ENCODE measurements around the gene TMEM11.

Gene TMEM11

GRCh38 chr17:21186399-21187187 lies 27.4 kb downstream of the TMEM11 start:
- H3K27ac ChIP-seq (replicated peaks), result peak overlapping the region; percentile 46
- H3K4me3 ChIP-seq (replicated peaks; ENCODE audit: insufficient read depth, low read length), result no peak overlapping the region
- peak in 1 of 2 experiments; percentile 62 for DNase-seq (ENCODE audit: low read depth in 1 of 2, low spot score in 1 of 2)
- H3K27me3 ChIP-seq (ENCODE audit: insufficient read depth, poor library complexity, severe bottlenecking), result no peaks in the 10 kb centered on the region
- TF ChIP-seq SPI1 (IDR thresholded peaks at IDR 0.05; ENCODE audit: borderline replicate concordance, low read depth) (peak; percentile 87), REST (IDR thresholded peaks at IDR 0.05; ENCODE audit: insufficient replicate concordance, low read depth) (peak; percentile 52), POLR2AphosphoS5 (IDR thresholded peaks at IDR 0.05; ENCODE audit: low read depth) (peak; percentile 47; the same call in 1 of the 2 replicates), CTCF (IDR thresholded peaks at IDR 0.05; ENCODE audit: insufficient read depth, low read length) (no peak), GABPA (IDR thresholded peaks at IDR 0.05; ENCODE audit: low read depth) (0 out of 2 replicates have a peak, but pooled peaks have one; percentile 26)

- DNase-seq (ENCODE audit: low read depth in 1 of 2, low spot score in 1 of 2), result no peak
- Histone ChIP-seq H3K27ac (replicated peaks) (no peak overlapping the region), H3K27me3 (ENCODE audit: insufficient read depth, poor library complexity, severe bottlenecking) (no peaks in the 10 kb centered on the region), H3K4me3 (replicated peaks; ENCODE audit: insufficient read depth, low read length) (no peak overlapping the region)
- TF ChIP-seq CTCF (IDR thresholded peaks at IDR 0.05; ENCODE audit: insufficient read depth, low read length), result no peak
- TF ChIP-seq GABPA (IDR thresholded peaks at IDR 0.05; ENCODE audit: low read depth), result no peak
- no peak for TF ChIP-seq POLR2AphosphoS5 (IDR thresholded peaks at IDR 0.05; ENCODE audit: low read depth)
- TF ChIP-seq REST (IDR thresholded peaks at IDR 0.05; ENCODE audit: insufficient replicate concordance, low read depth), result no peak
- no peak for TF ChIP-seq SPI1 (IDR thresholded peaks at IDR 0.05; ENCODE audit: borderline replicate concordance, low read depth)
Measured at GRCh38 chr17:21185061-21185460, 28.9 kb downstream of the TMEM11 start.

GRCh38 chr17:21184570-21184969 lies 29.4 kb downstream of the TMEM11 start:
- TF ChIP-seq SPI1 (IDR thresholded peaks at IDR 0.05; ENCODE audit: borderline replicate concordance, low read depth) (no peak), POLR2AphosphoS5 (IDR thresholded peaks at IDR 0.05; ENCODE audit: low read depth) (no peak), CTCF (IDR thresholded peaks at IDR 0.05; ENCODE audit: insufficient read depth, low read length) (no peak), REST (IDR thresholded peaks at IDR 0.05; ENCODE audit: insufficient replicate concordance, low read depth) (no peak), GABPA (IDR thresholded peaks at IDR 0.05; ENCODE audit: low read depth) (no peak)
- Histone ChIP-seq H3K27me3 (ENCODE audit: insufficient read depth, poor library complexity, severe bottlenecking) (no peaks in the 10 kb centered on the region), H3K4me3 (replicated peaks; ENCODE audit: insufficient read depth, low read length) (no peak overlapping the region), H3K27ac (replicated peaks) (no peak overlapping the region)
- no peak for DNase-seq (ENCODE audit: low read depth in 1 of 2, low spot score in 1 of 2)
